OCI-LY7 (cell line): Measurements from ENCODE around the gene KIF13A. TPM values are rescaled to one million over a fixed set of nuclear protein-coding genes. Genes with fewer than 3 reads are reported as not detected.

Experiments used
- BruUV-seq: library from RNA; stranded (reverse); fragments of 400-500 nt; replicated peaks from 2 replicates; lab custom pipeline; 2021; lab: Mats Ljungman, UMichigan
- CTCF ChIA-PET: fragments of 300-600 bp; sonication (Branson Sonifier 250); formaldehyde crosslinking; loops from one replicate; lab custom pipeline; 2022; ENCODE audit warnings: antibody characterized with exemption; ENCODE audit not compliant: unreplicated experiment; lab: Charles Lee
- POLR2A ChIA-PET: fragments of 300-600 bp; sonication (Branson Sonifier 250); formaldehyde crosslinking; loops from one replicate; lab custom pipeline; 2022; ENCODE audit warnings: antibody characterized with exemption; lab: Charles Lee
- DNase-seq: peaks from one replicate; pipeline ENCODE4 v3.0.0-alpha.2; 2015; ENCODE audit warnings: low spot score
- H2AFZ ChIP-seq: fragments of 200-600 bp; sonication (generic), shearing (Covaris generic); 2 replicates; pipeline ENCODE4 v1.6.1; 2014; ENCODE audit warnings: mild to moderate bottlenecking, antibody characterized with exemption, low read length, moderate library complexity
- H3K27ac ChIP-seq: fragments of 200-600 bp; sonication (generic); 2 replicates; pipeline ENCODE4 v1.5.1; 2014; ENCODE audit warnings: mixed run types, low read depth, mild to moderate bottlenecking, moderate library complexity, low read length, inconsistent platforms; ENCODE audit not compliant: poor library complexity, severe bottlenecking
- H3K36me3 ChIP-seq: fragments of 200-600 bp; sonication (generic); 2 replicates; pipeline ENCODE4 v1.6.1; 2014; ENCODE audit warnings: mild to moderate bottlenecking, antibody characterized with exemption, low read length, moderate library complexity, mixed read lengths; ENCODE audit not compliant: insufficient read depth
- H3K4me1 ChIP-seq: fragments of 200-600 bp; sonication (generic); 2 replicates; pipeline ENCODE4 v1.5.1; 2014; ENCODE audit warnings: mild to moderate bottlenecking, low read length; ENCODE audit not compliant: insufficient read depth, poor library complexity, severe bottlenecking
- H3K4me2 ChIP-seq: fragments of 200-600 bp; sonication (generic); 2 replicates; pipeline ENCODE4 v1.6.1; 2014; ENCODE audit warnings: mild to moderate bottlenecking, low read length
- H3K4me3 ChIP-seq: fragments of 200-600 bp; sonication (generic); 2 replicates; pipeline ENCODE4 v1.5.1; 2014; ENCODE audit warnings: mild to moderate bottlenecking, low read depth, low read length; ENCODE audit not compliant: poor library complexity, severe bottlenecking
- H3K79me2 ChIP-seq: fragments of 200-600 bp; sonication (generic); 2 replicates; pipeline ENCODE4 v1.6.1; 2016; ENCODE audit warnings: low read depth, mild to moderate bottlenecking, low read length, moderate library complexity, mixed read lengths; ENCODE audit not compliant: insufficient read depth
- H3K9me2 ChIP-seq: fragments of 200-600 bp; sonication (generic); 2 replicates; pipeline ENCODE4 v1.6.1; 2016; ENCODE audit warnings: mild to moderate bottlenecking, low read length, mixed read lengths; ENCODE audit not compliant: insufficient read depth
- H3K9me3 ChIP-seq: fragments of 200-600 bp; sonication (generic); 2 replicates; pipeline ENCODE4 v1.6.1; 2014; ENCODE audit warnings: mild to moderate bottlenecking, mixed run types, low read length, mixed read lengths
- H4K20me1 ChIP-seq: fragments of 200-600 bp; sonication (generic); 2 replicates; pipeline ENCODE4 v1.6.1; 2014; ENCODE audit warnings: mild to moderate bottlenecking, antibody characterized with exemption, low read length, moderate library complexity, mixed read lengths; ENCODE audit not compliant: insufficient read depth
- CTCF ChIP-seq: fragments of 200-600 bp; sonication (generic); conservative IDR thresholded peaks from 2 replicates; pipeline ENCODE4 v1.5.1; 2014; ENCODE audit warnings: mild to moderate bottlenecking, antibody characterized with exemption, low read length, moderate library complexity, mixed read lengths
- EZH2phosphoT487 ChIP-seq: fragments of 200-600 bp; sonication (generic); IDR thresholded peaks from 2 replicates; pipeline ENCODE4 v1.6.1; 2018; ENCODE audit warnings: low read depth, borderline replicate concordance, mild to moderate bottlenecking, mixed run types, antibody characterized with exemption, low read length, moderate library complexity, mixed read lengths
- intact Hi-C: fragments of 100-400 bp; cut with micrococcal nuclease; formaldehyde crosslinking; loops from one replicate; pipeline ENCODE4 v1.10.0; 2022; ENCODE audit not compliant: unreplicated experiment
- total RNA-seq, 2 experiments: library from RNA; depleted of rRNA in 1 of 2; stranded (reverse); fragments of >200 nt in 1 of 2; shearing (Covaris generic) in 1 of 2; gene quantifications; 2 replicates each; pipeline ENCODE4 v1.2.3, GENCODE V29; 2014 to 2022

Gene KIF13A
- total RNA-seq, 2 experiments from 2014 or later: 1.5 TPM; not detected in 1

- no peak overlapping the region for H3K27ac ChIP-seq
- POLR2A ChIA-PET: interaction anchor here (0.6 to 0.7 kb wide), 3 partner anchors 39 to 214 kb away, joined by 5 to 8 read pairs (median 5); no protein-coding TSS in a partner anchor
Observed at GRCh38 chr6:17972074-17972952, 15.1 kb downstream of the KIF13A start.

GRCh38 chr6:17971128-17972073 is 16.0 kb downstream of the KIF13A start:
- H3K4me2 ChIP-seq: no peak overlapping the region
- no peaks in the 10 kb centered on the region for H3K9me3 ChIP-seq
- ChIA-PET CTCF (no interaction called here), POLR2A (no interaction called here)
- no peak for DNase-seq
- no peak overlapping the region for H2AFZ ChIP-seq
- intact Hi-C loops: no loop called here
- TF ChIP-seq EZH2phosphoT487 (no peak), CTCF (no peak)
- H3K27ac ChIP-seq: no peak overlapping the region
- H3K36me3 ChIP-seq: no peaks in the 10 kb centered on the region
- H3K4me1 ChIP-seq: no peaks in the 10 kb centered on the region
- no TSS peak for BruUV-seq
- no peaks in the 10 kb centered on the region for H3K79me2 ChIP-seq
- no peaks in the 10 kb centered on the region for H3K9me2 ChIP-seq
- H3K4me3 ChIP-seq: no peak overlapping the region
- no peaks in the 10 kb centered on the region for H4K20me1 ChIP-seq

More at GRCh38 chr6:17972074-17972952, 15.1 kb downstream of the KIF13A start:
- TF ChIP-seq CTCF (no peak), EZH2phosphoT487 (no peak)
- Histone ChIP-seq H2AFZ (no peak overlapping the region), H3K9me2 (no peaks in the 10 kb centered on the region), H4K20me1 (no peaks in the 10 kb centered on the region), H3K9me3 (no peaks in the 10 kb centered on the region), H3K4me2 (no peak overlapping the region), H3K4me1 (no peaks in the 10 kb centered on the region), H3K36me3 (no peaks in the 10 kb centered on the region), H3K79me2 (no peaks in the 10 kb centered on the region), H3K4me3 (no peak overlapping the region)
- intact Hi-C loops: no loop called here
- BruUV-seq: no TSS peak
- DNase-seq: no peak
- CTCF ChIA-PET: no interaction called here
